Endothelial cell (in vitro differentiated cells): ENCODE data around the gene RAB17. TPM values are rescaled to one million over a fixed set of nuclear protein-coding genes. Genes with fewer than 3 reads are reported as not detected.
A peak's percentile ranks its signal among the peaks of the same experiment; 100 is the strongest.

Experiments
- DNase-seq: peaks from one replicate; pipeline ENCODE4 v3.0.0; 2021; ENCODE audit warnings: low spot score
- H3K27ac Mint-ChIP-seq: one replicate; pipeline ENCODE4 v1.8.0; 2021; ENCODE audit warnings: mixed read lengths, inconsistent platforms; ENCODE audit not compliant: unreplicated experiment
- H3K27me3 Mint-ChIP-seq: one replicate; pipeline ENCODE4 v1.8.0; 2021; ENCODE audit warnings: mild to moderate bottlenecking, moderate library complexity, mixed read lengths, inconsistent platforms; ENCODE audit not compliant: unreplicated experiment
- H3K36me3 Mint-ChIP-seq: one replicate; pipeline ENCODE4 v1.8.0; 2021; ENCODE audit warnings: mild to moderate bottlenecking, low read depth, mixed read lengths, inconsistent platforms; ENCODE audit not compliant: unreplicated experiment
- H3K4me1 Mint-ChIP-seq: one replicate; pipeline ENCODE4 v1.8.0; 2021; ENCODE audit warnings: mild to moderate bottlenecking, mixed read lengths, inconsistent platforms; ENCODE audit not compliant: unreplicated experiment
- H3K4me3 Mint-ChIP-seq: one replicate; pipeline ENCODE4 v1.8.0; 2021; ENCODE audit warnings: mild to moderate bottlenecking, mixed read lengths, inconsistent platforms; ENCODE audit not compliant: unreplicated experiment
- H3K9me3 Mint-ChIP-seq: one replicate; pipeline ENCODE4 v1.8.0; 2021; ENCODE audit warnings: mixed read lengths, inconsistent platforms; ENCODE audit not compliant: unreplicated experiment
- total RNA-seq: library from RNA; stranded (reverse); fragmentation: NEBNext Ultra II Directional; extraction: Animal tissue kit (Norgen Biotek cat#: 25700); gene quantifications from one replicate; pipeline ENCODE4 v1.2.1, GENCODE V29; 2021; ENCODE audit not compliant: unreplicated experiment
- TF ChIP-seq, protein P1 (sequence below): fragments of 200-600 bp; sonication (generic); IDR thresholded peaks from one replicate; pipeline ENCODE4 v1.5.0; 2021; ENCODE audit warnings: antibody characterized with exemption; ENCODE audit not compliant: unreplicated experiment

Gene RAB17
- total RNA-seq, 1 donor from 2014 or later: 1.5 TPM

DNA sequence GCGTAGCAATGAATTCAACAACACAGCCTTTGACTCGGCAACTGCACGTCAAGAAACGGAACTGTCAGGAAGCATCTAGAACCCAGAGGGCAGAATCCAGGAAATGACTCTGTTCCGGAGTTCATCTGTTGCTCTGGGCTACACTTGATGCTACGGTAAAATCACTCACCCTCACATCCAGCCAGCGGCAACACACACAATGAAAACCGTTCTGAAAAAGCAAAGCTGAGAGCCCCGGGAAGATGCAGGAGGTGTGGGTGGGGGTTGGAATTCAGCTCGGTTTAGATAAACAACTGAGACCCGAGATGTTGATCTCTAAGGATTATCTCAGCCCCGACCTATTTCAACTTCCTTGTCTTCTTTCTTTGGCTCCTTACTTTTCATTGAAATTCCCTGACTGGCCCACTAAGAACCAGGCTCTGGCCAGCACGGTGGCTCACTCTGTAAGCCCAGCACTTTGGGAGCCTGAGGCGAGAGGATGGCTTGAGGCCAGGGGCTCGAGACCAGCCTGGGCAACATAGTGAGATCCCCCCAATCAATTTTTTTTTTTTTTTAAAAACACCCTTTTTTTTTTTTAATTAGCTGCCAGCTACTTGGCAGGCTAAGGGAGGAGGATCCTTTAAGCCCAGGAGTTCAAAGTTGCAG, 13.3 kb upstream of the RAB17 start:
- Mint-ChIP-seq H3K36me3 (peaks cover 5% of the 10 kb centered on the region), H3K27me3 (peaks cover 12% of the 10 kb centered on the region), H3K9me3 (no peaks in the 10 kb centered on the region), H3K27ac (peak overlapping the region; percentile 93), H3K4me3 (peak overlapping the region; percentile 63), H3K4me1 (peaks cover 33% of the 10 kb centered on the region)
- TF ChIP-seq, protein P1, sequence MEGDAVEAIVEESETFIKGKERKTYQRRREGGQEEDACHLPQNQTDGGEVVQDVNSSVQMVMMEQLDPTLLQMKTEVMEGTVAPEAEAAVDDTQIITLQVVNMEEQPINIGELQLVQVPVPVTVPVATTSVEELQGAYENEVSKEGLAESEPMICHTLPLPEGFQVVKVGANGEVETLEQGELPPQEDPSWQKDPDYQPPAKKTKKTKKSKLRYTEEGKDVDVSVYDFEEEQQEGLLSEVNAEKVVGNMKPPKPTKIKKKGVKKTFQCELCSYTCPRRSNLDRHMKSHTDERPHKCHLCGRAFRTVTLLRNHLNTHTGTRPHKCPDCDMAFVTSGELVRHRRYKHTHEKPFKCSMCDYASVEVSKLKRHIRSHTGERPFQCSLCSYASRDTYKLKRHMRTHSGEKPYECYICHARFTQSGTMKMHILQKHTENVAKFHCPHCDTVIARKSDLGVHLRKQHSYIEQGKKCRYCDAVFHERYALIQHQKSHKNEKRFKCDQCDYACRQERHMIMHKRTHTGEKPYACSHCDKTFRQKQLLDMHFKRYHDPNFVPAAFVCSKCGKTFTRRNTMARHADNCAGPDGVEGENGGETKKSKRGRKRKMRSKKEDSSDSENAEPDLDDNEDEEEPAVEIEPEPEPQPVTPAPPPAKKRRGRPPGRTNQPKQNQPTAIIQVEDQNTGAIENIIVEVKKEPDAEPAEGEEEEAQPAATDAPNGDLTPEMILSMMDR: no peak
- DNase-seq: peak; percentile 49

DNA sequence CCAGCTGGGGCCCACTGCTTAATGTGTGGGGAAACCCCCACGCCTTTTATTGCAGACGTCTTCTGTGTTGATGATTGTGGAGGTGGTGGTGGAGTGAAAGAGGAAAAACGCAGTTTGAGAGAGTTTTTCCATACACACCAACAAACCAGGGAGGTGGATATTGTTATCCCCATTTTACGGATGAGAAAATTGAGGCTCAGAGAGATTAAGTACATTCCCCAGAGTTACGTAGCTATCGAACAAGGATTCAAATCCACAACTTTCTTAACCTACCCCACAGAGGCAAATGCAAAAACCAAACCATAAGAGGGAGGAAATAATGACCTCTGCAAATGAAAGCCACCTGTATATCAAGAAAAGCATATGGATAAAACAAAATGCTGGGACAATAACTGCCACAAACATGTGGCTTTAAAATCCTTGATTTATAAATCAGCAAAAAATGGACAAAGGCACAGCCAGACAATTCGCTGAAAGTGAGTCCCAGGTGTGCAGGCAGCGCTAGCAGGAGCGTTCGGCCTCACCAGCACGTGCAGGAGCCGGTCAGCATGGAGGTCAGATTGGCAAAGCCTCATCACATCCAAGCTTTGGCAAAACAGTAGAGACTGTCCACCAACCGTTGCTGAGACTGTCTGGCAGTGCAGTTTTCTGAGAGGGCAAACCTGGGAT, 12.6 kb upstream of the RAB17 start:
- H3K4me3 Mint-ChIP-seq: peak overlapping the region; percentile 63
- H3K4me1 Mint-ChIP-seq: peaks cover 33% of the 10 kb centered on the region

DNA sequence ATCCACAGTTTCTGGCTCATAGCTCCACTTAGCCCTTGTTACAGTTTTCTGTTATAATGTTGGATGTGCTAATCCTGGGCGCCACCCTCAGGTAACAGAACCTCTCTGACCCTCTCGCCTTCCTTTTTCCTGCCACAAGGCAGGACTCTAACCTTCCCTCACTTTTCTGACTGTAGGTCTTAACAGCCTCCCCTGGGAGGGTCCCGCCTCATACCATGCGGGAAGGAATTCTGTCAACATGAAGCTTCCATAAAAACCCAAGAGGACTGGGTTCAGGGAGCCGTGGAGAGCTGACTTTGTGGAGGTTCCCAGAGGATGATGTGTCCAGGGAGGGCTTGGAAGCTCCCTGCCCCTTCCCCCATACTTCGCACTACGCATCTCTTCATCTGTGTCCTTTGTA, 11.9 kb upstream of the RAB17 start:
- peaks cover 12% of the 10 kb centered on the region for H3K27me3 Mint-ChIP-seq
- DNase-seq: no peak
- H3K4me3 Mint-ChIP-seq: no peak overlapping the region
- H3K27ac Mint-ChIP-seq: no peak overlapping the region
- H3K9me3 Mint-ChIP-seq: no peaks in the 10 kb centered on the region
- TF ChIP-seq, protein P1: no peak
- H3K36me3 Mint-ChIP-seq: peaks cover 5% of the 10 kb centered on the region
- peaks cover 37% of the 10 kb centered on the region for H3K4me1 Mint-ChIP-seq

More for the DNA sequence above, 12.6 kb upstream of the RAB17 start:
- peaks cover 5% of the 10 kb centered on the region for H3K36me3 Mint-ChIP-seq
- H3K27me3 Mint-ChIP-seq: peaks cover 12% of the 10 kb centered on the region
- TF ChIP-seq, protein P1: no peak
- peak overlapping the region; percentile 93 for H3K27ac Mint-ChIP-seq
- no peak for DNase-seq
- H3K9me3 Mint-ChIP-seq: no peaks in the 10 kb centered on the region

DNA sequence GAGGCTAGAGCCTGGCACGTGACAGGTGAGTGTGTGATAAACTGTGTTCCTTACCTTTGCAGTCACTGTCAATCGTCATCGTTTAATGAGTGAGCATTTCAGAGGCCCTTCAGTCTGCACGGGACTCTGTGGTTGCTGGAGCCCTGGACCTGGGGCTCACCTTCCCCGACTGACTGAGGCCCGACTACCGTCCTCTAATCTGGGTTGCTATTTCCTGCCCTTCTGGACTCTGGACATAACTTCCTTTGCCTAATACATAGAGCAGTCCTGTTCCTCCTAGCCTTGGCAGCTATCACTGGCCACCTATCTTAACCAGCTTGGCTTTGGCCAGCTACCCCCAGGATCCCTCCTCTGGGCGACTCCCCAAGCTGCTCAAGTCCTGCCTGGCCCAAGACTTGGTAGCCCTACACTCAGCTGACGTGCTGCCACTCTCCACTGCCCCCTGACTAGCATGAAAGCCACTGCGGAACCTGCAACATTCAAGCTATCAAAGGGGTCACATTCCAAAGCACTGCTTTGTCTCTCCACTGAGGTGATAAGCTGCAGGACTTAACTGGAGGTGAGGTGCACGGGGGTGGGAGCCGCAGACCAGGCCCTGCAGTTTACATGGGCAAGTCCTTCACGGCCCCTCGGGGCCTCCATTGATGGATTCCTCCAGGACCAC, 11.1 kb upstream of the RAB17 start:
- no peak for DNase-seq
- no peaks in the 10 kb centered on the region for H3K9me3 Mint-ChIP-seq
- no peak overlapping the region for H3K4me3 Mint-ChIP-seq
- peaks cover 37% of the 10 kb centered on the region for H3K4me1 Mint-ChIP-seq
- peaks cover 12% of the 10 kb centered on the region for H3K27me3 Mint-ChIP-seq
- H3K36me3 Mint-ChIP-seq: peaks cover 5% of the 10 kb centered on the region
- peak overlapping the region; percentile 36 for H3K27ac Mint-ChIP-seq
- TF ChIP-seq, protein P1: no peak
